ENCODE results near the gene RBM33. TPM values are rescaled to one million over a fixed set of nuclear protein-coding genes. Genes with fewer than 3 reads are reported as not detected.

RBM33 gene
- total RNA-seq, 1 experiment from 2014 or later = 80.5 TPM

- H3K36me3 Mint-ChIP-seq (ENCODE audit: insufficient read depth, unreplicated experiment) = no peaks in the 10 kb centered on the region
- no peak overlapping the region for H3K4me3 Mint-ChIP-seq (ENCODE audit: unreplicated experiment)
- DNase-seq (ENCODE audit: unreplicated experiment) = no peak
- no peaks in the 10 kb centered on the region for H3K4me1 Mint-ChIP-seq (ENCODE audit: insufficient read depth, unreplicated experiment)
- intact Hi-C loops (cut with micrococcal nuclease) = no loop called here
- H3K27ac Mint-ChIP-seq (ENCODE audit: low read depth, unreplicated experiment) = no peak overlapping the region
- no TSS peak for BruUV-seq (replicated peaks)
- CTCF ChIA-PET = interaction anchor here (0.6 to 0.7 kb wide), 3 partner anchors 27 to 472 kb away, joined by 3 to 4 read pairs (median 3); no protein-coding TSS in a partner anchor
- H3K27me3 Mint-ChIP-seq (ENCODE audit: insufficient read depth, unreplicated experiment) = peaks cover 11% of the 10 kb centered on the region
- H3K9me3 Mint-ChIP-seq (ENCODE audit: unreplicated experiment) = no peaks in the 10 kb centered on the region
- no peak for TF ChIP-seq CTCF (IDR thresholded peaks at IDR 0.05; ENCODE audit: unreplicated experiment)
- POLR2A ChIA-PET = no interaction called here
These were observed 18.9 kb upstream of the RBM33 start for GRCh38 chr7:155625557-155625956.

DNA sequence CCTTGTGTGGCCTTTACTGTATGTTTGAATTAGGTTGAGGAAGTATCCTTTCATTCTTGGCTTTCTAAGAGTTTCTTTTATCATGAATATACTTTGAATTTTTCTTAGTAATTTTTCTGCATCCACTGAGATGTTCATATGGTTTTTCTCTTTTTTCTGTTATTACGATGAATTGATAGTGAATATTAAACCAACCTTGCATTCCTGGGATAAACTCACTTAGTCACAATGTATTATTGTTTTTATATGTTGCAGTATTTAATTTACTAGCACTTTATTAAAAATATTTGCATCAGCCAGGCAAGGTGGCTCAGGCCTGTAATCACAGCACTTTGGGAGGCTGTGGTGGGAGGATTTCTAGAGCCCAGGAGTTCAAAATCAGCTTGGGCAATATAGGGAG, 15.3 kb upstream of the RBM33 start:
- no TSS peak for BruUV-seq (replicated peaks)
- H3K36me3 Mint-ChIP-seq (ENCODE audit: insufficient read depth, unreplicated experiment) = no peaks in the 10 kb centered on the region
- H3K27ac Mint-ChIP-seq (ENCODE audit: low read depth, unreplicated experiment) = no peak overlapping the region
- H3K9me3 Mint-ChIP-seq (ENCODE audit: unreplicated experiment) = no peaks in the 10 kb centered on the region
- no peaks in the 10 kb centered on the region for H3K4me1 Mint-ChIP-seq (ENCODE audit: insufficient read depth, unreplicated experiment)
- no peak for DNase-seq (ENCODE audit: unreplicated experiment)
- no peak for TF ChIP-seq CTCF (IDR thresholded peaks at IDR 0.05; ENCODE audit: unreplicated experiment)
- intact Hi-C loops (cut with micrococcal nuclease) = no loop called here
- H3K27me3 Mint-ChIP-seq (ENCODE audit: insufficient read depth, unreplicated experiment) = no peaks in the 10 kb centered on the region
- ChIA-PET CTCF (no interaction called here), POLR2A (no interaction called here)
- H3K4me3 Mint-ChIP-seq (ENCODE audit: unreplicated experiment) = no peak overlapping the region

- BruUV-seq (replicated peaks) = no TSS peak
- intact Hi-C loops (cut with micrococcal nuclease) = no loop called here
- Mint-ChIP-seq H3K4me3 (ENCODE audit: unreplicated experiment) (no peak overlapping the region), H3K9me3 (ENCODE audit: unreplicated experiment) (peaks cover 8% of the 10 kb centered on the region), H3K4me1 (ENCODE audit: insufficient read depth, unreplicated experiment) (no peaks in the 10 kb centered on the region), H3K27ac (ENCODE audit: low read depth, unreplicated experiment) (no peak overlapping the region), H3K27me3 (ENCODE audit: insufficient read depth, unreplicated experiment) (no peaks in the 10 kb centered on the region), H3K36me3 (ENCODE audit: insufficient read depth, unreplicated experiment) (no peaks in the 10 kb centered on the region)
- no peak for TF ChIP-seq CTCF (IDR thresholded peaks at IDR 0.05; ENCODE audit: unreplicated experiment)
- DNase-seq (ENCODE audit: unreplicated experiment) = no peak
- ChIA-PET POLR2A (interaction anchor here (0.5 kb wide), 1 partner anchor 171 kb away, joined by 3 read pairs; no protein-coding TSS in a partner anchor), CTCF (interaction anchor here (0.7 to 1.9 kb wide), 5 partner anchors 10 to 1213 kb away, joined by 3 to 6 read pairs (median 3); no protein-coding TSS in a partner anchor)
These were observed 13.3 kb upstream of the RBM33 start for GRCh38 chr7:155631155-155631554.

- Mint-ChIP-seq H3K27ac (ENCODE audit: low read depth, unreplicated experiment) (no peak overlapping the region), H3K27me3 (ENCODE audit: insufficient read depth, unreplicated experiment) (no peaks in the 10 kb centered on the region), H3K9me3 (ENCODE audit: unreplicated experiment) (peaks cover 45% of the 10 kb centered on the region), H3K4me3 (ENCODE audit: unreplicated experiment) (no peak overlapping the region), H3K4me1 (ENCODE audit: insufficient read depth, unreplicated experiment) (no peaks in the 10 kb centered on the region), H3K36me3 (ENCODE audit: insufficient read depth, unreplicated experiment) (no peaks in the 10 kb centered on the region)
- TF ChIP-seq CTCF (IDR thresholded peaks at IDR 0.05; ENCODE audit: unreplicated experiment) = no peak
- CTCF ChIA-PET = interaction anchor here (0.6 kb wide), 1 partner anchor 338 kb away, joined by 3 read pairs; the partner anchor contains the start of gene INSIG1
- no peak for DNase-seq (ENCODE audit: unreplicated experiment)
- intact Hi-C loops (cut with micrococcal nuclease) = no loop called here
- no TSS peak for BruUV-seq (replicated peaks)
- POLR2A ChIA-PET = interaction anchor here (0.9 to 2.3 kb wide), 2 partner anchors 8 to 45 kb away, joined by 3 to 6 read pairs; partner anchors contain the start of gene RBM33
These were observed 8.6 kb upstream of the RBM33 start for GRCh38 chr7:155635817-155636216.

Data from MCF 10A (cell line).